HEK293 (cell line): Measurements from ENCODE around the gene C1QTNF9B.
A peak's percentile ranks its signal among the peaks of the same experiment; 100 is the strongest.

Source experiments
- CTCF ChIA-PET: fragments of 350-600 bp; formaldehyde crosslinking; extraction: SDS; loops from one replicate; lab custom pipeline; 2021; ENCODE audit warnings: antibody characterized with exemption; lab: Yijun Ruan, JAX
- POLR2A ChIA-PET: fragments of 300-600 bp; formaldehyde crosslinking; extraction: SDS; loops from one replicate; lab custom pipeline; 2020; ENCODE audit warnings: antibody characterized with exemption, inconsistent platforms; lab: Yijun Ruan, JAX
- H3K27ac ChIP-seq: fragments of 200-500 bp; sonication (Bioruptor generic); 2 replicates; pipeline ENCODE4 v1.5.1; 2014; ENCODE audit warnings: low read depth, low read length, control low read depth, inconsistent platforms; ENCODE audit errors: extremely low read depth
- H3K36me3 ChIP-seq, 2 experiments: fragments of 200-500 bp in 1 of 2; sonication (Bioruptor generic) in 1 of 2; 1 replicate in 1 of 2; 2 replicates in 1 of 2; pipeline ENCODE4 v1.5.1; 2014 to 2017; ENCODE audit warnings: inconsistent platforms in 2 of 2, low read length in 2 of 2; ENCODE audit not compliant: control insufficient read depth in 2 of 2, insufficient read depth in 1 of 2
- H3K4me1 ChIP-seq: fragments of 200-500 bp; sonication (Bioruptor generic); 2 replicates; pipeline ENCODE4 v1.5.1; 2014; ENCODE audit warnings: mild to moderate bottlenecking, low read length, inconsistent platforms; ENCODE audit not compliant: control insufficient read depth, insufficient read depth
- H3K4me3 ChIP-seq: 2 replicates; pipeline ENCODE4 v1.5.1; 2011; ENCODE audit warnings: low read depth, mild to moderate bottlenecking, control low read depth, low read length, moderate library complexity
- H3K9me3 ChIP-seq: fragments of 200-500 bp; sonication (Bioruptor generic); 2 replicates; pipeline ENCODE4 v1.5.1; 2014; ENCODE audit warnings: low read depth, low read length, inconsistent platforms; ENCODE audit not compliant: control insufficient read depth, insufficient read depth
- IKZF3 ChIP-seq: fragments of 450-650 bp; IDR thresholded peaks from 2 replicates; pipeline ENCODE4 v1.5.0; 2018; ENCODE audit warnings: missing biosample characterization, mild to moderate bottlenecking, missing genetic modification characterization, moderate library complexity
- PRDM2 ChIP-seq: fragments of 450-650 bp; formaldehyde crosslinking; IDR thresholded peaks from 2 replicates; pipeline ENCODE4 v1.5.1; 2016; ENCODE audit warnings: missing biosample characterization, missing genetic modification characterization, borderline replicate concordance
- PRDM4 ChIP-seq: fragments of 450-650 bp; formaldehyde crosslinking; IDR thresholded peaks from 2 replicates; pipeline ENCODE4 v1.5.1; 2017; ENCODE audit warnings: missing biosample characterization, missing genetic modification characterization
- SCRT2 ChIP-seq: fragments of 450-650 bp; formaldehyde crosslinking; IDR thresholded peaks from 2 replicates; pipeline ENCODE4 v1.5.1; 2016; ENCODE audit warnings: missing biosample characterization, missing genetic modification characterization
- ZIC2 ChIP-seq: fragments of 450-650 bp; formaldehyde crosslinking; IDR thresholded peaks from 2 replicates; pipeline ENCODE4 v1.5.1; 2016; ENCODE audit warnings: missing biosample characterization, missing genetic modification characterization
- ZNF133 ChIP-seq: fragments of 450-650 bp; formaldehyde crosslinking; IDR thresholded peaks from 2 replicates; pipeline ENCODE4 v1.5.1; 2016; ENCODE audit warnings: missing biosample characterization, missing genetic modification characterization
- ZNF169 ChIP-seq: fragments of 450-650 bp; formaldehyde crosslinking; IDR thresholded peaks from 2 replicates; pipeline ENCODE4 v1.5.1; 2016; ENCODE audit warnings: missing biosample characterization, missing genetic modification characterization
- ZNF248 ChIP-seq: fragments of 450-650 bp; formaldehyde crosslinking; IDR thresholded peaks from 2 replicates; pipeline ENCODE4 v1.5.1; 2017; ENCODE audit warnings: missing biosample characterization, missing genetic modification characterization
- ZNF324 ChIP-seq: fragments of 450-650 bp; formaldehyde crosslinking; IDR thresholded peaks from 2 replicates; pipeline ENCODE4 v1.5.1; 2016; ENCODE audit warnings: missing biosample characterization, missing genetic modification characterization
- ZNF510 ChIP-seq: fragments of 450-650 bp; formaldehyde crosslinking; IDR thresholded peaks from 2 replicates; pipeline ENCODE4 v1.5.1; 2018; ENCODE audit warnings: mild to moderate bottlenecking, missing genetic modification characterization, missing biosample characterization; ENCODE audit not compliant: insufficient replicate concordance
- ZNF654 ChIP-seq: fragments of 450-650 bp; formaldehyde crosslinking; IDR thresholded peaks from 2 replicates; pipeline ENCODE4 v1.5.1; 2016; ENCODE audit warnings: low read depth, missing biosample characterization, missing genetic modification characterization
- ZNF660 ChIP-seq: fragments of 450-650 bp; IDR thresholded peaks from 2 replicates; pipeline ENCODE4 v1.5.1; 2018; ENCODE audit warnings: missing biosample characterization, mild to moderate bottlenecking, missing genetic modification characterization

Gene C1QTNF9B

GRCh38 chr13:23877286-23877685 lies 20.0 kb downstream of the C1QTNF9B start (continued):
- no peak for TF ChIP-seq PRDM2 (tag by site-specific recombination)

GRCh38 chr13:23876265-23876664 lies 21.0 kb downstream of the C1QTNF9B start:
- Histone ChIP-seq H3K9me3 (no peaks in the 10 kb centered on the region), H3K4me1 (no peaks in the 10 kb centered on the region), H3K36me3 (peaks cover 0 to 19% of the 10 kb centered on the region in 2 experiments; a peak in 1 of 3 replicates), H3K4me3 (no peak overlapping the region), H3K27ac (no peak overlapping the region)
- TF ChIP-seq ZNF169 (tag by site-specific recombination) (no peak), SCRT2 (tag by site-specific recombination) (peak; percentile 81)
- ChIA-PET POLR2A (no interaction called here), CTCF (interaction anchor here (0.5 to 0.6 kb wide), 2 partner anchors 75 to 396 kb away, joined by 3 to 4 read pairs; no protein-coding TSS in a partner anchor)

GRCh38 chr13:23871616-23872220 lies 25.6 kb downstream of the C1QTNF9B start:
- TF ChIP-seq PRDM4 (tag by site-specific recombination) (no peak), IKZF3 (tag by site-specific recombination) (peak; percentile 64), ZNF654 (peak; percentile 51)

GRCh38 chr13:23870356-23871140 lies 26.8 kb downstream of the C1QTNF9B start:
- POLR2A ChIA-PET: no interaction called here
- CTCF ChIA-PET: interaction anchor here (0.5 to 0.7 kb wide), 3 partner anchors 9 to 338 kb away, joined by 3 read pairs; no protein-coding TSS in a partner anchor
- Histone ChIP-seq H3K27ac (no peak overlapping the region), H3K4me3 (no peak overlapping the region), H3K4me1 (no peaks in the 10 kb centered on the region), H3K9me3 (no peaks in the 10 kb centered on the region), H3K36me3 (no peaks in the 10 kb centered on the region)
- TF ChIP-seq ZNF660: no peak
- no peak for TF ChIP-seq ZNF248 (tag by site-specific recombination)
- no peak for TF ChIP-seq ZIC2 (tag by site-specific recombination)
- TF ChIP-seq ZNF133 (tag by site-specific recombination): no peak
- no peak for TF ChIP-seq PRDM2 (tag by site-specific recombination)
- TF ChIP-seq ZNF510: no peak
- TF ChIP-seq ZNF324 (tag by site-specific recombination): no peak
- TF ChIP-seq ZNF169 (tag by site-specific recombination): no peak

More at GRCh38 chr13:23871616-23872220, 25.6 kb downstream of the C1QTNF9B start:
- H3K4me1 ChIP-seq: no peaks in the 10 kb centered on the region
- H3K9me3 ChIP-seq: no peaks in the 10 kb centered on the region
- ChIA-PET CTCF (interaction anchor here (0.7 kb wide), 1 partner anchor 414 kb away, joined by 3 read pairs; no protein-coding TSS in a partner anchor), POLR2A (no interaction called here)
- H3K4me3 ChIP-seq: no peak overlapping the region
- no peaks in the 10 kb centered on the region for H3K36me3 ChIP-seq
- no peak overlapping the region for H3K27ac ChIP-seq
